ENCODE results near the gene MARCHF4.

GRCh38 chr2:216348756-216349308 lies 23.5 kb downstream of the MARCHF4 start:
- TF ChIP-seq, protein P1, sequence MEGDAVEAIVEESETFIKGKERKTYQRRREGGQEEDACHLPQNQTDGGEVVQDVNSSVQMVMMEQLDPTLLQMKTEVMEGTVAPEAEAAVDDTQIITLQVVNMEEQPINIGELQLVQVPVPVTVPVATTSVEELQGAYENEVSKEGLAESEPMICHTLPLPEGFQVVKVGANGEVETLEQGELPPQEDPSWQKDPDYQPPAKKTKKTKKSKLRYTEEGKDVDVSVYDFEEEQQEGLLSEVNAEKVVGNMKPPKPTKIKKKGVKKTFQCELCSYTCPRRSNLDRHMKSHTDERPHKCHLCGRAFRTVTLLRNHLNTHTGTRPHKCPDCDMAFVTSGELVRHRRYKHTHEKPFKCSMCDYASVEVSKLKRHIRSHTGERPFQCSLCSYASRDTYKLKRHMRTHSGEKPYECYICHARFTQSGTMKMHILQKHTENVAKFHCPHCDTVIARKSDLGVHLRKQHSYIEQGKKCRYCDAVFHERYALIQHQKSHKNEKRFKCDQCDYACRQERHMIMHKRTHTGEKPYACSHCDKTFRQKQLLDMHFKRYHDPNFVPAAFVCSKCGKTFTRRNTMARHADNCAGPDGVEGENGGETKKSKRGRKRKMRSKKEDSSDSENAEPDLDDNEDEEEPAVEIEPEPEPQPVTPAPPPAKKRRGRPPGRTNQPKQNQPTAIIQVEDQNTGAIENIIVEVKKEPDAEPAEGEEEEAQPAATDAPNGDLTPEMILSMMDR (IDR thresholded peaks at IDR 0.05; ENCODE audit: low read length), result no peak
- TF ChIP-seq EZH2 (optimal IDR thresholded peaks at IDR 0.05; ENCODE audit: low read depth, low read length), result no peak
- no peak for TF ChIP-seq EZH2phosphoT487 (IDR thresholded peaks at IDR 0.05; ENCODE audit: low read length)
